ENCODE measurements around the gene EGF.

GRCh38 chr4:109947457-109947856, 34.8 kb downstream of the EGF start:
- TF ChIP-seq CTCF (IDR thresholded peaks at IDR 0.05) (no peak), EZH2 (IDR thresholded peaks at IDR 0.05) (no peak), EZH2phosphoT487 (IDR thresholded peaks at IDR 0.05) (no peak)

All from neural progenitor cell (in vitro differentiated cells).